Gastrocnemius medialis (tissue), 4 donors: Measurements from ENCODE around the gene PBXIP1.

ENCODE experiments used
- CTCF ChIP-seq, 5 experiments: fragments of 450-650 bp in 3 of 5; fragments of 200-600 bp in 2 of 5; sonication (generic) in 2 of 5; IDR thresholded peaks in 4 of 5; conservative IDR thresholded peaks in 1 of 5; 1 replicate in 4 of 5; 2 replicates in 1 of 5; pipeline ENCODE4 v1.5.1; 2016 to 2019; ENCODE audit warnings: antibody characterized with exemption in 5 of 5, mild to moderate bottlenecking in 3 of 5, moderate library complexity in 3 of 5
- POLR2A ChIP-seq, 2 donors: fragments of 450-650 bp; IDR thresholded peaks; one replicate each; pipeline ENCODE4 v1.6.1; 2017; ENCODE audit warnings: antibody characterized with exemption in 2 of 2, mild to moderate bottlenecking in 2 of 2, moderate library complexity in 2 of 2

- TF ChIP-seq CTCF (IDR thresholded peaks at IDR 0.05 in 4 of 5, conservative IDR thresholded peaks at IDR 0.05 in 1 of 5) (no peak), POLR2A (IDR thresholded peaks at IDR 0.05) (no peak)
Measured at GRCh38 chr1:154944401-154945159, 11.3 kb downstream of the PBXIP1 start.
